Body of pancreas (tissue), 4 donors: ENCODE measurements around the gene NDC1. TPM values are rescaled to one million over a fixed set of nuclear protein-coding genes. Genes with fewer than 3 reads are reported as not detected.

ENCODE experiments used
- ATAC-seq: fragments of 150-250 bp; one replicate; pipeline ENCODE4 v1.9.1; 2016
- DNase-seq, 4 donors: peaks; one replicate each; pipeline ENCODE4 v3.0.0-alpha.2; 2019
- H3K27ac ChIP-seq, 4 donors: fragments of 200-600 bp; sonication (generic); 1 replicate in 3 of 4; 2 replicates in 1 of 4; pipeline versions ENCODE4 v1.5.1 to v1.6.1; 2016 to 2019; ENCODE audit warnings: mild to moderate bottlenecking in 1 of 4, mixed read lengths in 1 of 4, moderate library complexity in 1 of 4
- H3K27me3 ChIP-seq, 2 donors: fragments of 200-600 bp; sonication (generic); one replicate each; pipeline ENCODE4 v1.6.0; 2016; ENCODE audit warnings: mild to moderate bottlenecking in 1 of 2
- H3K36me3 ChIP-seq, 2 donors: fragments of 200-600 bp; sonication (generic); replicated peaks in 1 of 2; 2 replicates each; pipeline ENCODE4 v1.5.1; 2016; ENCODE audit warnings: low read depth in 2 of 2; ENCODE audit not compliant: insufficient read depth in 1 of 2
- H3K4me1 ChIP-seq: fragments of 200-600 bp; sonication (generic); one replicate; pipeline ENCODE4 v1.6.0; 2016
- H3K4me3 ChIP-seq, 2 donors: fragments of 200-600 bp; sonication (generic); 1 replicate in 1 of 2; 2 replicates in 1 of 2; pipeline ENCODE4 v1.5.1; 2016 to 2019
- H3K9me3 ChIP-seq, 3 donors: fragments of 200-600 bp; sonication (generic); 1 replicate in 2 of 3; 2 replicates in 1 of 3; pipeline ENCODE4 v1.5.1; 2016
- POLR2A ChIP-seq, 3 donors: fragments of 450-650 bp; IDR thresholded peaks; one replicate each; pipeline ENCODE4 v1.6.1; 2016; ENCODE audit warnings: antibody characterized with exemption in 3 of 3, mild to moderate bottlenecking in 2 of 3
- WGBS, 2 donors: methylation state at CpG; one replicate each; pipeline ENCODE4 v1.1.5; 2017; 5-methylcytosine and 5-hydroxymethylcytosine counted together
- intact Hi-C: fragments of 100-400 bp; cut with DNase I; formaldehyde crosslinking; loops from one replicate; pipeline ENCODE4 v1.15.1; 2023
- total RNA-seq, 2 donors: library from RNA; depleted of rRNA; stranded (reverse); fragments of >200 nt; gene quantifications; one replicate each; pipeline ENCODE4 v1.1.0, GENCODE V29; 2016
- TF ChIP-seq, protein P1 (sequence below), 7 experiments: fragments of 450-650 bp in 4 of 7; fragments of 200-600 bp in 3 of 7; sonication (generic) in 3 of 7; IDR thresholded peaks; one replicate each; pipeline ENCODE4 v1.5.1; 2016 to 2019; ENCODE audit warnings: antibody characterized with exemption in 7 of 7

NDC1 gene
- total RNA-seq, 2 donors from 2014 or later = 2.3 to 7.3 TPM

GRCh38 chr1:53838654-53838974 is 518 bp upstream of the NDC1 start:
- no peaks in the 10 kb centered on the region for H3K9me3 ChIP-seq
- WGBS, 2 donors = 4 to 7% methylated on average over 2 of the region's 2 CpGs
- TF ChIP-seq, protein P1, sequence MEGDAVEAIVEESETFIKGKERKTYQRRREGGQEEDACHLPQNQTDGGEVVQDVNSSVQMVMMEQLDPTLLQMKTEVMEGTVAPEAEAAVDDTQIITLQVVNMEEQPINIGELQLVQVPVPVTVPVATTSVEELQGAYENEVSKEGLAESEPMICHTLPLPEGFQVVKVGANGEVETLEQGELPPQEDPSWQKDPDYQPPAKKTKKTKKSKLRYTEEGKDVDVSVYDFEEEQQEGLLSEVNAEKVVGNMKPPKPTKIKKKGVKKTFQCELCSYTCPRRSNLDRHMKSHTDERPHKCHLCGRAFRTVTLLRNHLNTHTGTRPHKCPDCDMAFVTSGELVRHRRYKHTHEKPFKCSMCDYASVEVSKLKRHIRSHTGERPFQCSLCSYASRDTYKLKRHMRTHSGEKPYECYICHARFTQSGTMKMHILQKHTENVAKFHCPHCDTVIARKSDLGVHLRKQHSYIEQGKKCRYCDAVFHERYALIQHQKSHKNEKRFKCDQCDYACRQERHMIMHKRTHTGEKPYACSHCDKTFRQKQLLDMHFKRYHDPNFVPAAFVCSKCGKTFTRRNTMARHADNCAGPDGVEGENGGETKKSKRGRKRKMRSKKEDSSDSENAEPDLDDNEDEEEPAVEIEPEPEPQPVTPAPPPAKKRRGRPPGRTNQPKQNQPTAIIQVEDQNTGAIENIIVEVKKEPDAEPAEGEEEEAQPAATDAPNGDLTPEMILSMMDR (IDR thresholded peaks at IDR 0.05) = no peak
- TF ChIP-seq POLR2A (IDR thresholded peaks at IDR 0.05) = no peak
- ATAC-seq (no peak), DNase-seq (no peak)
- no peak overlapping the region for H3K4me3 ChIP-seq
- H3K27me3 ChIP-seq = no peaks in the 10 kb centered on the region
- H3K27ac ChIP-seq = peak overlapping the region; percentile 94 to 99 (median 96)
- no peaks in the 10 kb centered on the region for H3K36me3 ChIP-seq
- intact Hi-C loops = no loop called here
- H3K4me1 ChIP-seq = peaks cover 7% of the 10 kb centered on the region

DNA sequence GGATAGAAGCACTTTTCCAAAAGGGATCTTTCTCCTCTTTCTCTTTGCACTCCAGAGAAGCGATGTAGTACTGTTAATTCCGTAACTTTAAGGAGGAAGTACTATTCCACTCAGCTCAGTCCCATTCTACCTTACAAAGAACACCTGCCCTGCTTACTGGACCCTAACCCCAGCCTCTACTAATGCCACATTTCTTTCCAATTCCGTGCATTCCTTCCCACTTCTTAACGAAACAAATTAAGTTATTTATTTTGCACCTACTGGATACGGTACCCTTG is 511 bp downstream of the NDC1 start:
- Histone ChIP-seq H3K4me3 (peak overlapping the region; percentile 91 to 99), H3K36me3 (no peaks in the 10 kb centered on the region), H3K27ac (peak overlapping the region in 3 of 4 donors; percentile 94 to 99 (median 98)), H3K9me3 (no peaks in the 10 kb centered on the region), H3K4me1 (peaks cover 7% of the 10 kb centered on the region), H3K27me3 (no peaks in the 10 kb centered on the region)
- WGBS, 2 donors = 0 to 1% methylated on average over 5 of the region's 5 CpGs
- intact Hi-C loops = no loop called here
- no peak for ATAC-seq
- DNase-seq = no peak
- TF ChIP-seq, protein P1 (IDR thresholded peaks at IDR 0.05) = no peak
- no peak for TF ChIP-seq POLR2A (IDR thresholded peaks at IDR 0.05)

- DNase-seq (no peak), ATAC-seq (no peak)
- H3K36me3 ChIP-seq = no peaks in the 10 kb centered on the region
- H3K9me3 ChIP-seq = no peaks in the 10 kb centered on the region
- TF ChIP-seq, protein P1 (IDR thresholded peaks at IDR 0.05) = no peak
- TF ChIP-seq POLR2A (IDR thresholded peaks at IDR 0.05) = no peak
- H3K27ac ChIP-seq = no peak overlapping the region
- intact Hi-C loops = no loop called here
- H3K4me3 ChIP-seq = no peak overlapping the region
- no peaks in the 10 kb centered on the region for H3K27me3 ChIP-seq
- WGBS, 2 donors = 71 to 96% methylated on average over 2 of the region's 2 CpGs
- peaks cover 7% of the 10 kb centered on the region for H3K4me1 ChIP-seq
These were observed 2.6 kb downstream of the NDC1 start for GRCh38 chr1:53835491-53835890.

DNA sequence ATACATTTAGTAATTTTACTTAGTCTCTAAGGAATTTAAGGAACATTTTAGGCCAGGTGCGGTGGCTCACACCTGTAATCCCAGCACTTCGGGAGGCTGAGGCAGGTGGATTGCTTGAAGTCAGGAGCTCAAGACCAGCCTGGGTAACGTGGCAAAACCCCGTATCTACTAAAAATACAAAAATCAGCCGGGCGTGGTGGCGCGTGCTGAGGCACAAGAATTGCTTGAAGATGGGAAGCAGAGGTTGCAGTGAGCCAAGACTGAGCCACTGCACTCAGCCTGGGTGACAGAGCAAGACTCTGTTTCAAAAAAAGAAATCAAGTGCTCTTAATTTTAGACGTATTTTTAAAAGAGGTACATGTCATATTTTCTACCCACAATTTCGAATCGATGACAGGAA is 3.3 kb downstream of the NDC1 start:
- no peaks in the 10 kb centered on the region for H3K9me3 ChIP-seq
- H3K27me3 ChIP-seq = no peaks in the 10 kb centered on the region
- no peak for DNase-seq
- no peaks in the 10 kb centered on the region for H3K36me3 ChIP-seq
- H3K4me3 ChIP-seq = no peak overlapping the region
- intact Hi-C loops = no loop called here
- ATAC-seq = no peak
- WGBS, 2 donors = 92 to 96% methylated on average over 11 of the region's 11 CpGs
- H3K27ac ChIP-seq = no peak overlapping the region
- peaks cover 7% of the 10 kb centered on the region for H3K4me1 ChIP-seq
- no peak for TF ChIP-seq POLR2A (IDR thresholded peaks at IDR 0.05)
- TF ChIP-seq, protein P1 (IDR thresholded peaks at IDR 0.05) = no peak

DNA sequence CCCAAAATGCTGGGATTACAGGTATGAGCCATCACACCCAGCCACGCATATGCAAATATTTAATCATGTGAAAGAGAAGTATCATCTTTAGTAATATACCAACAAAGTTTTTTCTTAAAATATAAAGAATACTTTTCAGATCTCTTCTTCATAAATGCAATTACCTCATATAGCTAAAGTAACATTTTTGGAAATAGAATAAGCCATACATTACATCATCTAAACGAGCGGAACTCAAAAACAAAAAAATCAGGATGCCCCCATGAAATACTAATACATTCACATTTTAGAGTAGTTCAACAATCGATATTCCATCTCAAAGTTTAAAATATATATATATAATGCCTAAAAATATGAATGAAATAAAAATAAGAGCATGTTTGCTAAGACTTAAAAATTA is 4.7 kb downstream of the NDC1 start:
- Histone ChIP-seq H3K9me3 (no peaks in the 10 kb centered on the region), H3K36me3 (no peaks in the 10 kb centered on the region), H3K27ac (no peak overlapping the region), H3K4me1 (peaks cover 7% of the 10 kb centered on the region), H3K4me3 (no peak overlapping the region), H3K27me3 (no peaks in the 10 kb centered on the region)
- ATAC-seq = no peak
- WGBS, 2 donors = 96 to 97% methylated on average over 4 of the region's 4 CpGs
- TF ChIP-seq, protein P1 (IDR thresholded peaks at IDR 0.05) = no peak
- TF ChIP-seq POLR2A (IDR thresholded peaks at IDR 0.05) = no peak
- DNase-seq = no peak
- intact Hi-C loops = no loop called here
